HG02588 (cell line): ENCODE data around the gene METTL6.
"Not testable (repeated sequence)": the region's sequence is repeated elsewhere in the genome, so short reads cannot be mapped to it uniquely, and the experiment has no call there.

ENCODE experiments used
- ATAC-seq: cut with Tn5 transposase; IDR thresholded peaks from one replicate; pipeline ENCODE4 v1.9.1; 2021; ENCODE audit warnings: mild to moderate bottlenecking, moderate library complexity; ENCODE audit not compliant: unreplicated experiment

The METTL6 gene

GRCh38 chr3:15405448-15406050 lies 21.8 kb downstream of the METTL6 start:
- ATAC-seq, result no peak

DNA sequence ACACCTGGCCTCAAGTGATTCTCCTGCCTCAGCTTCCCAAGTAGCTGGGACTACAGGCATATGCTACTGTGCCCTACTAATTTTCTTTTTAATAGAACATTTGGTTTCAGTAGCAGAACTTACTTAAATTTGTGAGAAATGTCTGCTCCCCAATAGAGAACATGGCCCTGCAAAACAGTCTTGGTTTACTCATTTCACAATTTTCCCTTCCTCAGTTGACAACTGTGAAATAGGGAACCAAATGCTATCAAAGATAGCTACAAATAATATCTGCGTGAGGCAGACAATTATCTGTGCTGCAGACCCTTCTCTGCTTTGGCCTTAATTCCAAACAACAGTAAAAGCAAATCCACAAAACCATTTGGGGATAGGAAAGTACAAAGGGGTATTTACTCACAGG lies 22.6 kb downstream of the METTL6 start:
- no peak for ATAC-seq

DNA sequence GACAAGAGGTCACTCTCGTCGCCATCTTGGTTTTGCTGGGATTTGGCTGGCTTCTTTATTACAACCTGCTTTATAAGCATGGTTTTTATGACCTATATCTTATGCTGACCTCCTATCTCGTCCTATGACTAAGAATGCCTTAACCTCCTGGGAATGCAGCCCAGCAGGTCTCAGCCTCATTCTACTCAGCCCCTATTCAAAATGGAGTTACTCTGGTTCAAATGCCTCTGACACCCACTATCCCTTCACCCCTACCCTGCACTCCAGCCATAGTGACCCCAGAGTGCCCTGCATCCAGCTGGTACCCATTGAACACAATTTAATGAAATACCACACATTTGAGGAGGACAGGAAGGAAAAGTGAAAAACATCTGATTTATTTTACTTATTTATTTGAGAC lies 23.4 kb downstream of the METTL6 start:
- no peak for ATAC-seq

- ATAC-seq, result no peak
Observed at GRCh38 chr3:15403495-15403894, 23.8 kb downstream of the METTL6 start.

DNA sequence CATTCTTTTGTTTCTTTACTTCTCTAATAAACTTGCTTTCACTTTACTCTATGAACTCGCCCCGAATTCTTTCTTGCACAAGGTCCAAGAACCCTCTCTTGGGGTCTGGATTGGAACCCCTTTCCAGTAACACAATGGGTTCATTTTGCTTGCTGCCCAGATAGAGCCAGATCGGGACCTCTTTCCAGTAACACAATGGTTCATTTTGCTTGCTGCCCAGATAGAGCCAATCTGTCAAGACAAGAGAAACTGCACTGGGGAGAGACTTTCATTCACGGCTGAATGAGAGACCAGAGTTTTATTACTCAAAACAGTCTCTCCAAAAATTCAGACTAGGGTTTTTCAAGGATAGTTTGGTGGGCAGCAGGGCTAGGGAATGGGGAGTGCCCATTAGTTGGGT lies 25.4 kb downstream of the METTL6 start:
- no peak for ATAC-seq

GRCh38 chr3:15399970-15400369 lies 27.4 kb downstream of the METTL6 start:
- no peak for ATAC-seq

DNA sequence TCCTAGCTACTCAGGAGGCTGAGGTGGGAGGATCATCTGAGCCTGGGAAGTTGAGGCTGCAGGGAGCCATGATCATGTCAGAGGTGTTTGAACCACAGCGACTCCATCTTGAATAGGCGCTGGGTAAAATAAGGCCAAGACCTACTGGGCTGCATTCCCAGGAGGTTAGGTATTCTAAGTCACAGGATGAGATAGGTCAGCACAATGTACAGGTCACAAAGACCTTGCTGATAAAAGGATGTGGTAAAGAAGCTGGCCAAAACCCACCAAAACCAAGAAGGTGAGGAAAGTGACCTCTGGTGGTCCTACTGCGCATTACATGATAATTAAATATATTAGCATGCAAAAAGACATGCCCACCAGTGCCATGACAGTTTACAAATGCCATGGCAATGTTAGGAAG lies 28.6 kb downstream of the METTL6 start:
- ATAC-seq, result not testable (repeated sequence)

DNA sequence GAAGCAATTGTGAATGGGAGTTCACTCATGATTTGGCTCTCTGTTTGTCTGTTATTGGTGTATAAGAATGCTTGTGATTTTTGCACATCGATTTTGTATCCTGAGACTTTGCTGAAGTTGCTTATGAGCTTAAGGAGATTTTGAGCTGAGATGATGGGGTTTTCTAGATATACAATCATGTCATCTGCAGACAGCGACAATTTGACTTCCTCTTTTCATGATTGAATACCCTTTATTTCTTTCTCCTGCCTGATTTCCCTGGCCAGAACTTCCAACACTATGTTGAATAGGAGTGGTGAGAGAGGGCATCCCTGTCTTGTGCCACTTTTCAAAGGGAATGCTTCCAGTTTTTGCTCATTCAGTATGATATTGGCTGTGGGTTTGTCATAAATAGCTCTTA lies 34.1 kb downstream of the METTL6 start:
- ATAC-seq, result not testable (repeated sequence)

DNA sequence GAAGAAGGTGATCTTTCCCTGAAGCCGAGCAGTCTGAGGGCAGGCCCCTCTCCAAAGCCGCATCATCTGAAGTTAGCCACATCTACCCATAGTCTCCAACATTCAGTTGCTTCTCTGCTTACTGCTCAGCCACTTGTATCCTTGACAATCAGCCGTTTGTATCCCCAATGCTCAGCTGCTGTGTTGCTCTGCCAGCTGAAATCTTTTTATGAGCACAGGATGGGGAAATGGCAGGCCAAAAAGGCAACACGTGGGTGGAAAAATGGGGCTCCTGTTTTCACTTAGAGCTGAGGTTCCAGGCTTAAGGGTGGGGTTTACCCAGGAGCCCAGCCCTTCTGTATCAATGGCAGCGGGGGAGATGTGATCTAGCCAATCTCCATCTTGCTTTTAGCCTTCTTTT lies 36.3 kb downstream of the METTL6 start:
- no peak for ATAC-seq

- no peak for ATAC-seq
Observed at GRCh38 chr3:15390460-15390859, 36.9 kb downstream of the METTL6 start.

GRCh38 chr3:15388335-15388734 lies 39.0 kb downstream of the METTL6 start:
- not testable (repeated sequence) for ATAC-seq

DNA sequence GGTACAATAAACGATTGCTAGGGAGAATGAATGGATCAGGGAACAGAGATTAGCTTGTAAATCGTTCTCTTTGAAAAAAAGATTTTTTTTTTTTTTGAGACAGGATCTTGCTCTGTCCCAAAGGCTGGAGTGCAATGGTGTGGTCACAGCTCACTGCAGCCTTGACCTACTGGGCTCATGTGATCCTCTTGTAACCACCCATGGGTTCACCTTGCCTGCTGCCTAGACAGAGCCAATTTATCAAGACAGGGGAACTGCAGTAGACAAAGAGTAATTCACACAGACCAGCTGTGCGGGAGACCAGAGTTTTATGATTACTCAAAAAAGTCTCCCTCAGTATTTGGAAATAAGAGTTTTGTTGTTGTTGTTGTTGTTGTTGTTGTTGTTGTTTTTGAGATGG lies 39.6 kb downstream of the METTL6 start:
- ATAC-seq, result no peak

- ATAC-seq, result no peak
Observed at GRCh38 chr3:15387171-15387581, 40.2 kb downstream of the METTL6 start.

GRCh38 chr3:15386654-15386955 lies 40.7 kb downstream of the METTL6 start:
- ATAC-seq, result not testable (repeated sequence)

- ATAC-seq, result no peak
Observed at GRCh38 chr3:15385901-15386653, 41.3 kb downstream of the METTL6 start.

DNA sequence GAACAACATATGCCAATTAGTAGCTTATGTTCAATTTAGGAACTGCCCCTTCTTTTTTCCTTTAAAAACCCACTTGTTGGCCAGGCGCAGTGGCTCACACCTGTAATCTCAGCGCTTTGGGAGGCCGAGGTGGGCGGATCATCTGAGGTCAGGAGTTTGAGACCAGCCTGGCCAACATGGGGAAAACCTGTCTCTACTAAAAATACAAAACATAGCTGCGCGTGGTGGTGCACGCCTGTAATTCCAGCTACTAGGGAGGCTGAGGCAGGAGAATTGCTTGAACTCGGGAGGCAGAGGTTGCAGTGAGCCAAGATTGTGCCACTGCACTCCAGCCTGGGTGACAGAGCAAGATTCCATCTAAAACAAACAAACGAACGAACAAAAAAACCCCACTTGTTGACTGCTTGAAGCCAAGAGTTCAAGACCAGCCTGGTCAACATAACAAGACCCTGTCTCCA lies 42.1 kb downstream of the METTL6 start:
- ATAC-seq, result peak; percentile 5

- peak; percentile 80 for ATAC-seq
Observed at GRCh38 chr3:15384510-15385237, 42.7 kb downstream of the METTL6 start.

DNA sequence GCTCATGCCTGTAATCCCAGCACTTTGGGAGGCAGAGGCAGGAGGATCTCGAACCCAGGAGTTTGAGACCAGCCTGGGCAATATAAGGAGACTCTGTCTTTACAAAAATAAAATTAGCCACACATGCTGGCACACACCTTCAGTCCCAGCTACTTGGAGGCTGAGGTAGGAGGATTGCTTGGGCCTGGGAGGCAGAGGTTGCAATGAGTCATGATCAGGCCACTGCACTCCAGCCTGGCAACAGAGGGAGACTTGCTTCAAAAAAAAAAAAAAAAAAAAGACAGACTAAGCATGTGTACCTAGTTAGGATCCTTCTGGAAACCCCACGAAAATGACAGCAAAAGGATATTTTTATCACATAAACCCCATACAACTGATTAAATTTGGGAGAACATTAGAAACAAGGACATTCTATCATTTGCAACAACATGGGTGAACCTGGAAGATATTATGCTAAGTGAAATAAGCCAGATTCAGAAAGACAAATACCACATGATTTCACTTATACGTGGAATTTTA lies 44.9 kb downstream of the METTL6 start:
- no peak for ATAC-seq

GRCh38 chr3:15380980-15381890 lies 46.1 kb downstream of the METTL6 start:
- no peak for ATAC-seq

DNA sequence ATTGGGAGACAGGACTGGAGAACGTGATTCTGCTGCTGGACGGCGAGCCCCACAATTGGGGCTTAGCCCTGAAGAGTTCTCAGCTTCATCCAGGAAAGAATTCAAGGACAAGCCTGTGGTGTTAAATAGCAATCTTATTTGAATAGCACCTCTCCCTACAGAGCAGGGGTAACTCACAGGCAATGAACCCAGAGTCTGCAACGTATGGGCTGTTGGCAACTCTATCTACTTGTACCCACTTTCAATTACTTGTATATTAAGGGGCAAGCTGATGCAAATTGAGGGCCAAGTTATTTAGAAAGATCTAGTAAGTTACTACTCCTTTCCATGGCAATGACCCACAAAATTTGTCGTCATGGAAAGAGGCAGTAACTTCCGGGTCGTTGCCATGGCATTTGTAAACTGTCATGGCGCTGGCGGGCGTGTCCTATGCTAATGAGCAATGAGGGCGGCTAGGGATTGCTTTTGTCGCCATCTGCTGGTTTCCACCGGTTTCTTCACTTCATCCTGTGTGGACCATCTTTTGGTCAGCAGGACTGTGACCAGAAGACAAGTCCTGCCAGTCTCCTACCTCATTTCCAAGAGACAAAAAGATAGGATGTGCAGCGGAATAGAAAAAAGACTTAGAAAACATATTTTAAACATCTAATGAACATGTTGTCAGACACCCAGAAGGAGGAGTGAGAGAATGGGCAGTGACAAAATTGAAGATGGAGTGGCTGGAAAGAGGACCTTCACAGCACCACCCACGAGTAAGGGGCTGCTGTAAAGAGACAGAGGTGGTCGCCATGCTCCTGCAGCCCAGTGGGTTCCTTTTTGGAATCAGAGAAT lies 49.2 kb downstream of the METTL6 start:
- ATAC-seq, result peak; percentile 80
